HG03565 (cell line): ENCODE results near the gene C3orf22.
"Not testable (repeated sequence)": the region's sequence is repeated elsewhere in the genome, so short reads cannot be mapped to it uniquely, and the experiment has no call there.

Experiments
- ATAC-seq: cut with Tn5 transposase; IDR thresholded peaks from one replicate; pipeline ENCODE4 v1.9.1; 2021; ENCODE audit warnings: mild to moderate bottlenecking, moderate library complexity; ENCODE audit not compliant: unreplicated experiment

Gene C3orf22, protein sequence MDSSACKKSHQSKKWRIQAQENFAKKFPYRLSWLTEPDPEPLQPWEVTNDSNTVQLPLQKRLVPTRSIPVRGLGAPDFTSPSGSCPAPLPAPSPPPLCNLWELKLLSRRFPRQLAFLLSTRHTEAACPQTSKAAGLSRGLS

DNA sequence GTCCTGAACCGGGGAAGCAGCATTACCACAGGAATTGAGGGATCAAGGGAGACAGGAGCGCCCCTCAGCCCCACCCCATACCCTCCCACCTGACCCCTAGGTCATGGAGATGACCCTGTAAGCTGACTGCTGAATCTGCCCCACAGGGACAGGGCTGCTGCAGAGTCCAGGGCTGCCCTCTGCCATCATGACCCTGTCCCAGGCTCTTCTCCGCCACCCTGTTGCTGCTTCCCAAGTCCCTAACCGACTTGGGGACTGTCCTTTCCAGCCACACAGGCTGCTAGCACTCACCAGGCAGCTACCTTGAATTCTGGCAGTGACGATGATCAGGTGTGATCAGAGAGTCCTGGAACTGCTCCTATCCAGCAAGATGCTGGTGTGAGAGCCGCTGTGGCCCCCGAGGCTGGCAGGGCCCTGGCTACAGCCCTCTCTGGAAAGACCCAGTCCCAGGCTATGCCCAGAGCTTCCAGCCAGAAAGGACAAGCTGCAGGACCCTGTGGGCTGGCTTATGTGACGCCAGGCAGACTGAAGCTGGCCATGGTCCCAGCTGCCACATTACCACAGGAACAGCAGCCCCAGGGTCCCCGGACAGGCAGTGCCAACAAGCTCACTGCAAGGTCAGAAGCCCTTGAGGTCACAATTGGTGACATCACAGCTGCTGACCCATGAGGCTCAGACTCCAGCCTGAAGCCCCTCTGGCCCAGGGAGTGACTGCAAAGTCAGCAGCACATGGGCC, at the start of gene C3orf22:
Gene C3orf22, minus strand, starts transcription at position 597 of the 736 bp plus-strand sequence. CDS start 5,542 bp downstream, outside the sequence.
- no peak for ATAC-seq

DNA sequence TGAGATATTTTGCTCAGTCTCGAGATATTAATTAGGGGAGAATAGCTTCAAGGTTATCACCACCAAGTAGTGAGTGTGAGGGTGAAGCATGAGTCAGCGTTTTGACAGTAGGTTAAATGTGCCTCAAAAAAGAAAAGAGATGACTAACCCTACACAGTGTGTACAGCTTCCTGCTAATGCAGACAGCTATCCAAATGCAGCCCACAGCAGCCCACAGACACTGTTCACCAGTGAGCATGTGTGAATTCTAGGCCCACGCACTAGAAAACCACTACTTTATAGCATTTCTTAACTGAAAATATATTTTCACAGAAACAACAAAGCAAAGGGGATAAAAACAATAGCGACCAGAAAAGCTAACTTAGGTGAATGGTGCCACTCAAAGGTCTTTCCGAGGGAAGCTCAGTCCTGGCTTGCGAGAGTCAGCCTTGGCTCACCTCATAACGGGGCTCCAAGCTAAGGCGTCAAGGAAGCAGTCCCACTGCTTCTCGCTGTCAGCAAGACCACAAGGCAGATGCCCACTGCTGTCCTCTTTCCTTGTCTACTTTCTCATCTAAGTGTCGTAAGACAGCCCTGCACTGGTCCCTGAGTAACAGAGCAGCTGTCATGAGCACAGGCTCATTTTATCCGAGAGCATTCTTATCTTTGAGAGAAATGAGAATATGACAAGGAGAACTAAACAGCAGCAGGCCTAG, 48.6 kb upstream of the C3orf22 start:
- no peak for ATAC-seq

GRCh38 chr3:126606001-126606400, 47.3 kb upstream of the C3orf22 start:
- no peak for ATAC-seq

DNA sequence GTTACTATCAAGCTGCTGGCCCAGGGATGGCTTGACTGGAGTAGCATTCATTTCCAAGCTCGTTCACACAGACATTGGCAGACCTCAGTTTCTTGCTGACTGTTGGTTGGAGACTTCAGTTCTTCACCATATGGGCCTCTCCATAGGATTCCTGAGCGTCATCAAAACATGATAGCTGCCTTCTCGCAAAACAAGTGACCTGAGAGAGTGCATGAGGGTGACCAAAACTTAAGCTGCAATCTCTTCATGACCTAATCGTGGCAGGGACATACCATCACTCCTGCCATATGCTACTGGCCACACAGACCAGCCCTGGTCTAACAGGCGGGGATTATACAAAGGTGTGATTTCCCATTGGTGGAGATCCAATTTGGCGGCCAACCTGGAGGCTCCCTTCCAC, 46.0 kb upstream of the C3orf22 start:
- ATAC-seq: no peak

DNA sequence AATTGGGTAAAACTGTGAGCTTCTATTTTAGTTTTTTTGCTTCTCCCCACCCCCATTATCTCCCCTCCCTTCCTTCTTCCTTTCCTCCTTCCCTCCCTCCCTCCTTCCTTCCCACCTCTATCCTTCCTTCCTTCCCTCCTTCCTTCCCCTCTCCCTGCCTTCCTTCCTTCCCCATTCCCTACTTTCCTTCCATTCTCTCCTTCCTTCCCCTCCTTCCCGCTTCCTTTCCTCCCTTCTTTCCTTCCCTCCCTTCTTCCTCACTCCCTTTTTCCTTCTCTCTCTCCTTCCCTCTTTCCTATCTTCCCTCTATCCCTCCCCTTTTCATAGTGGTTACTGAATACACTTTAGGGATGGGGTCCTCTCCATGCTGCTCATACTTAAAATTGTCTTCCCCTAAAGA, 40.4 kb upstream of the C3orf22 start:
- ATAC-seq: no peak

- ATAC-seq: not testable (repeated sequence)
Measured at GRCh38 chr3:126595479-126595878, 36.7 kb upstream of the C3orf22 start.

- not testable (repeated sequence) for ATAC-seq
Measured at GRCh38 chr3:126591515-126591914, 32.8 kb upstream of the C3orf22 start.

DNA sequence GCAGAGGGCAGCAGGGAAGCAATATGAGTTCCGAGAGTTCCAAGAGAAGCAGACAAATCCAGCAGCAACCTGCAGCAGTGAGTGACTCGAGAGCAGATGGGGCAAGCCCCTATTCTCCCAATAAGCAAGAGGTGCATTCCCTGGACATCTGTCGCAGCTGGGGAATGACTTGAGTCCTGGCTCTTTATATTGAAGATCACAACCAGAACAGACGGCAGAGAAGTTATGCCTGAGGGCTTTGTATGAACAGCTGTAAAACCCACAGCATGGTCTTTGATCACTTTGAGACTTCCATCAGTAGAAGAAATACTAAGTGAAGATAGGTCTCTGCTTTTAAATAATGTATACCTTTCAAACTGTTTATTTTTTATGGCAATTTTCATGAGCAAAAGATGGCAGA, 23.6 kb upstream of the C3orf22 start:
- no peak for ATAC-seq

- ATAC-seq: no peak
Measured at GRCh38 chr3:126581569-126581968, 22.8 kb upstream of the C3orf22 start.

GRCh38 chr3:126580746-126581145, 22.0 kb upstream of the C3orf22 start:
- ATAC-seq: no peak

DNA sequence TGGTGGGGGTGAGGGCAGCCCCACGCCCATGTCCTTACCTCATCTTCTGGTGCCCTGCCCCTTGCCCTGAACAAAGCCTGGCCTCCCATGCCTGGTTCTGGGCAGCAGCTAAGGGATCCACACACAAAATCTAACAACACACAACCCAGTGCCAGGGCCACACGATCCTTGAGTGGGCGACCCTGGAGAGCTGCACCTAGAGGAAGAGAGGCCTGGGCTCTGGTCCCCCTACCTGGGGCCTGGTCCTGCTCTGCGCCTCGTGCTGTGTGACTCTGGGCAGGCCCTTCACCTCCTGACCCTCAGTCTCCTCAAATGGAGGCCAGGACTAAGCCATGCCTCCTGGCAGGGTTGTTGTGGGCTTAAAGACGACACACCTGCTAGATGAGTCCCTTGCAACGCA, 20.0 kb upstream of the C3orf22 start:
- ATAC-seq: no peak

GRCh38 chr3:126577261-126577660, 18.5 kb upstream of the C3orf22 start:
- no peak for ATAC-seq

DNA sequence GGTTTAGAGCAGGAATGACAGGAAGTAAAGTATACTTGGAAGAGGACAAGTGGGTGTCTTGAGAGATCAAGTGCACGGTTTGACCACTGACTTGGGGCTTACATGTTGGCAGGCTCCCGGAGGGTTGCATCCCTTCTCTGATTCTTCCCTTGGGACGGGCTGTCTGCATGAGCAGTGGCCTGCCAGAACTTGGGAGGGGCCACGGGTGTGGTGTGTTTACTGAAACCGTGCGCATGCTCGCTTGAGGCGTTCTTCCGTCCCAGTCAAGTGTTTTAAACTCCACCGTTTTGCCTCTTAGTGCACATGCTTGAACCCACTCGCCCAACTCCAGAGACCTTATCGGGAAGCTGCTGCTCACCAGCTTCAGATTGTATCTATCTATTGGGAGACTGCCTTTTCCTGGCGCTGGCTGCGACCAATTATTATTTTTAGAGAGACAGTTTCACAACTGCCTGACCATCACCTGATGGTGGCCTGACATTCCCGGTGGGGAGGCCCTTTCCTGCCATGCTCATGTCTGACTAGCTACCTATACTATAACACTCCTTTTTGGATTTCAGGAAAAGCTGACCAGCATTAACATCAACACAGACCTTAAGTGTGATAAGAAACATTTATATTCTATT, 14.9 kb upstream of the C3orf22 start:
- no peak for ATAC-seq

GRCh38 chr3:126571078-126571477, 12.3 kb upstream of the C3orf22 start:
- ATAC-seq: no peak

- ATAC-seq: no peak
Measured at GRCh38 chr3:126570103-126570541, 11.4 kb upstream of the C3orf22 start.

DNA sequence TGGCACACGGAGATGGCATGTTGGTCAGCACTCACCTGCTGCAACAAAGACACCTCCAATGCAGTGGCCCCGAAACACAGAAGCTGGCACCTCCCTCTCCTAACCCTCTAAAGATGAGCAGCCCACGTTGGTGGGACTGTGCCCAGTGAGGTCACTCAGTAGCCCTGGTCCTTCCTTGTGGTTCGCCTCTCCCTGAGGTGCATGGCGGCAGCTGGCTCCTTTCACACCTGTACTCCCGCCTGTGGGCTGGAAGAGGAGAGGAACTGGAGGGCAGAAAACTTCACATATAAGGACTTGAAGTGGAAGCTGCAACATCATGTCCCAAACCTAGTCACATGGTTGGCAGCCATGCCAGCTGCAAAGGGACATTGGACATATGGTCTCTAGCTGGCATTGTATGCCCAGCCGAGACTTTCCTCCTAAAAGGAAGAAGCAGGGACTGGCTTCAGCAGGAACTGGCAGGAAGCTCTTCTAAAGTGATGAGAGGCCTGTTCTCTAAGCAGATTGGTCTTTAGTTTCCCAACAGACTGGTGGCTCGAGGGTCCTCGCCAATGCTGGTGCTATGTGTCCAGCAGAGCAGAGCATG, 10.8 kb upstream of the C3orf22 start:
- no peak for ATAC-seq

GRCh38 chr3:126568776-126569342, 10.1 kb upstream of the C3orf22 start:
- no peak for ATAC-seq

- no peak for ATAC-seq
Measured at GRCh38 chr3:126567696-126568438, 9.1 kb upstream of the C3orf22 start.

DNA sequence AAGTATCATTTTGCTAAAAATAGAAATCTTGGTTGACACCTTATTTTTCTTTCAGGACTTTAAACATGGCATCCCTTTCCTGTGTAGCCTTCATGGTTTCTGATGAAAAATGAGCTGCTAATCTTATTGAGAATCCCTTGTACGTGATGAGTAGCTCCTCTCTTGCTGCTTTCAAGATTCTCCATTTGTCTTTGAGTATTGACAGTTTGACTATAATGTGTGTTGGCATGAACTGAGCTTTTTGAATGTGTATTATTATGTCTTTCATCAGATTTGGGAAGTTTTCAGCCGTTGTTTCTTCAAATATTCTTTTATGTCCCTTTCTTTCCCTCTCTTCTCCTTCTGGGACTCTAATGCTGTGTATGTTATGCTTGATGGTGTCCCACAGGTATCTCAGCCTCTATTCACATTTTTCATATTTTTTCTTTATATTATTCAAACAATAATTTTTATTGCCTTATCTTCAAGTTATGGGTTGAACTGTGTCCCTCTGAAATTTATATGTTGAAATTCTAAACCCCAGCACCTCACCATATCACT, 4.1 kb upstream of the C3orf22 start:
- no peak for ATAC-seq

DNA sequence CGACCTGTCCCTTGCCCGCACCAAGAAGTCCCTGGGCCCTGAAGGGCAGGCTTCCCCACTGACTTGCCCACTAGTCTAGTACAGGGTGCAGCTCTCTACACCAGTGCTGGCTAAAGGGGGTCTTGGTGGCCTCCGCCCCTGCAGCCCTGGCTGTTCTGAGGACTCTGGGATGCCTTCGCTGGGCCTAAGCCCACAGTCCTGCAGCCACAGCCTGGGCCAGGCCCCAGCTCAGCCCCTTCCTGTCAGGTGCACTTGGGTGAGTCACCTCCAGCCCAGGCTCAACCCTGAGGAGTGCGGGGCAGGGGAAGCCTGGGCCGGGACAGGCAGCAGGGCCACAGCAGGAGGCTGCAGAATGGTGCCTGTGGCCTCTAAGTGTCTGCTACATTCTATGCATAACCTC, 971 bp downstream of the C3orf22 start:
- ATAC-seq: no peak
